Activated naive CD8-positive, alpha-beta T cell treated with anti-CD3 and anti-CD28 coated beads, Interleukin-2, amount 10 ng/mL, durations not matched to agents 7 days and 5 days (primary cell): ENCODE data around the gene SLC1A2. TPM values are rescaled to one million over a fixed set of nuclear protein-coding genes. Genes with fewer than 3 reads are reported as not detected.

ENCODE experiments used
- ATAC-seq: fragments of 150-1000 bp; cut with Tn5 transposase; one replicate; pipeline ENCODE4 v1.10.0; 2021; ENCODE audit warnings: low read depth, moderate library complexity
- POLR2A ChIA-PET: fragments of 350-600 bp; sonication (Branson Sonifier 250); formaldehyde crosslinking; loops from one replicate; lab custom pipeline; 2021; ENCODE audit warnings: antibody characterized with exemption; lab: Charles Lee
- DNase-seq: peaks from one replicate; pipeline ENCODE4 v3.0.0; 2021
- H3K27ac Mint-ChIP-seq: one replicate; pipeline ENCODE4 v1.8.0; 2022; ENCODE audit warnings: mild to moderate bottlenecking, mixed read lengths
- H3K27me3 Mint-ChIP-seq: one replicate; pipeline ENCODE4 v1.8.0; 2022; ENCODE audit warnings: mild to moderate bottlenecking, moderate library complexity, mixed read lengths
- H3K36me3 Mint-ChIP-seq: one replicate; pipeline ENCODE4 v1.8.0; 2021; ENCODE audit warnings: mild to moderate bottlenecking, mixed read lengths
- H3K4me1 Mint-ChIP-seq: one replicate; pipeline ENCODE4 v1.8.0; 2021; ENCODE audit warnings: mixed read lengths
- H3K4me3 Mint-ChIP-seq: one replicate; pipeline ENCODE4 v1.8.0; 2022; ENCODE audit warnings: mild to moderate bottlenecking, moderate library complexity, mixed read lengths
- H3K9me3 Mint-ChIP-seq: one replicate; pipeline ENCODE4 v1.8.0; 2021; ENCODE audit warnings: mixed read lengths
- total RNA-seq, 2 experiments: library from RNA; stranded (reverse); gene quantifications; one replicate each; pipeline ENCODE4 v1.2.3, GENCODE V29; 2021

The SLC1A2 gene
- total RNA-seq, 2 experiments from 2014 or later = not detected

DNA sequence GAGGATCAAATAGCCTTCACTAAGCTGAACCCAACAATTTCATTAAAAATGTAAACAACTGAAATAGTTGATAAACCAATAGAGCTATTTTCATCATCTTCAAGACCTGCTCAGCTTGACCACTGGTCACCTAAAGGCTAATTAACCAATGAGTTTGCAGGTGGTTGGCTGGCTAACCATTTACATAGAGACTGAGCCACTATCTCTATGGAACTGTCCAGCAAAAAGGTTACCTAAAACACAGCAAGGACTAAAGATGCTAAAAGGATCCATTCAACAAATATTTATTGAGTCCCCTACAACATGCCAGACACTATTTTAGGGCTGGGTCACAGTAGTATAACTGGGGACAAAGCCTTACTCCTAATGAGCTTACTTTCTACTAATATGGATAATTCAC lies 156.6 kb downstream of the SLC1A2 start:
- H3K9me3 Mint-ChIP-seq = peaks cover 2% of the 10 kb centered on the region
- H3K4me3 Mint-ChIP-seq = no peak overlapping the region
- POLR2A ChIA-PET = no interaction called here
- ATAC-seq (no peak), DNase-seq (no peak)
- peaks cover 6% of the 10 kb centered on the region for H3K27me3 Mint-ChIP-seq
- H3K27ac Mint-ChIP-seq = no peak overlapping the region
- H3K4me1 Mint-ChIP-seq = peaks cover 11% of the 10 kb centered on the region
- peaks cover 6% of the 10 kb centered on the region for H3K36me3 Mint-ChIP-seq

DNA sequence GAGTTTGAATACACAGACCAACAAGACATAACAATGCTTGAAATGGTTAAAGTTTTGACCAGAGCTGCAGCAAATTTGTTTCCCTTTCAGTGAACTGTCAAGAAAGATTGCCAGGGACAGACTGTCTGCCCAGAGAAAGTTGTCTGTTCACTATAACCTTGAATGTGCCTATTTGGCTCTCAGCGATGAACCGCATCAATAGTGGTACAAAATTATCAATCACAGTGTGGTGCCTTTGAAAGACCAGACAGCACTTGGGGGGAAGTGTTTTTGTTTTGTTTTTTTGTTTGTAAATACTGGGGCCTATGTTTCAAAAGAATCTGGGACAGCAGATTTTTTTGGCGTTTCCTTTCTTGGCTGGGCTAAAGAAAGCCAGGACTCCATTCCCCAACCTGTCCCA lies 157.3 kb downstream of the SLC1A2 start:
- peaks cover 17% of the 10 kb centered on the region for H3K4me1 Mint-ChIP-seq
- no peak for ATAC-seq
- peaks cover 6% of the 10 kb centered on the region for H3K36me3 Mint-ChIP-seq
- no peak overlapping the region for H3K27ac Mint-ChIP-seq
- H3K27me3 Mint-ChIP-seq = peaks cover 6% of the 10 kb centered on the region
- no peak overlapping the region for H3K4me3 Mint-ChIP-seq
- POLR2A ChIA-PET = no interaction called here
- no peaks in the 10 kb centered on the region for H3K9me3 Mint-ChIP-seq
- no peak for DNase-seq

DNA sequence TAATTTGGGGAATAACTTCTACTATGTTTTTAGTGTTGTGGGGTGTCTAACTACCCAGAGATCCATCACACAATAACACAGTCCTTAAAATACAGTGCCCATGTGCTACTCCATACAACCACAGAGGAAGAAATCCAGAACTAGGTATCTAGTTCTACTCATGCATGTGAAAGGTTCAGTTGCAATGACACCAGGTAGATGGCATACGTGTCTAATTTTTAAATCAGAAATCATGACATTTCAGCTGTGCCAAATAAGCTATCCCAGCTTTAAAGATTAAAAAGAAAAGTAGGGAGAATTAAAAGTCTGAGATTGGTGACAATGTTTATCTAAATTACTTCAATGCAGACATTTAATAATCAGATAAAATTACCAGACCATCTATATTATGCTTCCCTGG lies 158.2 kb downstream of the SLC1A2 start:
- ATAC-seq = no peak
- no peak overlapping the region for H3K4me3 Mint-ChIP-seq
- H3K36me3 Mint-ChIP-seq = peaks cover 8% of the 10 kb centered on the region
- H3K4me1 Mint-ChIP-seq = peaks cover 22% of the 10 kb centered on the region
- no peaks in the 10 kb centered on the region for H3K9me3 Mint-ChIP-seq
- no peak overlapping the region for H3K27ac Mint-ChIP-seq
- peaks cover 3% of the 10 kb centered on the region for H3K27me3 Mint-ChIP-seq
- POLR2A ChIA-PET = no interaction called here
- DNase-seq = no peak

DNA sequence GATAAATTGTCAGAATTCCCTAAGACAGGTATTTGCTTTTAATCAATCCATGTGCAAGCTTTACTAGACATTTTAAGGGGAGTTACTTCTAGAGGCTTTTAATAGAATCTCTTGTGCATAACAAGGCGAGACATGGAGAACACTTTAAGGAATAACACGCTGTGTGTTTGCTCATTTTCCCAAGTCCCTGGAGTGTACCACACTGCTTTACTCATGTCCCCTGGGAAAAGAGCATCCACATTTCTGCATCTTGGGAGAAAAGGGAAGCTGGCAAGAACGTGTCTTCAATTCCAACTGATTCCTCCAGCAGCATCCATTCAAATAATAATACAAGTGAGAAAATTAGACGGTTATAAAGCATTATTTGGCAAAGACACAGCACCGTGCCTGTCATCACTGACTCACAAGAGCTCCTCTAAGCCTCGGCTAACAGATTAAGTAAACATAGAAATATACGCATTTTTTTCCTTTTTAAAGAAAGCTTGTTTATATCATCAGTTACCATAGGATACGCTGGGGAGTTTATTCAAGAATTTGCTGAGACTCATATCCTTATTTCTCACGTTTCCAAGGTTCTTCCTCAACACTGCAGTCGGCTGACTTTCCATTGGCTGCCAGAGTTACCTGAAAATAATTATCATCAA lies 158.9 kb downstream of the SLC1A2 start:
- peaks cover 3% of the 10 kb centered on the region for H3K27me3 Mint-ChIP-seq
- peaks cover 10% of the 10 kb centered on the region for H3K36me3 Mint-ChIP-seq
- H3K9me3 Mint-ChIP-seq = no peaks in the 10 kb centered on the region
- DNase-seq (no peak), ATAC-seq (no peak)
- H3K27ac Mint-ChIP-seq = no peak overlapping the region
- POLR2A ChIA-PET = interaction anchor here (0.6 kb wide), 1 partner anchor 20 kb away, joined by 3 read pairs; no protein-coding TSS in a partner anchor
- peaks cover 24% of the 10 kb centered on the region for H3K4me1 Mint-ChIP-seq
- no peak overlapping the region for H3K4me3 Mint-ChIP-seq

DNA sequence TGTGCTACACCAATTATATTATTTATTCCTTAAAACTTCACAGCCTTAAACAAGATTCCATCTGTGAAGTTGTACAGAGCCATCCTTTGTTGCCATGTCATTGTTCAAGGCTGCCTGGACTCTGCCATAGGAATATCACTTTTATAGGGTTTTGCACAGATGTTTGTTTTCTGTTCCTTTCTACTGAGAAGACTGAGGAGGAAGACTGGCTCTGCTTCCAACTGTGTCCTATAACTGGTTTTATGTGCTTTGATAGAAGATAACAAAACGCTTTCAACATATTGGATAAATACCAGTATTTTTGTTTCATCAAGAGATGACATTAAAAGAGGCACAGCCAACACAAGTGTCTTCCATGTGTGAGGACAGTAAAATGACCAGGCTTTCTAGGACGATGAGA lies 159.8 kb downstream of the SLC1A2 start:
- DNase-seq (no peak), ATAC-seq (no peak)
- H3K9me3 Mint-ChIP-seq = peaks cover 6% of the 10 kb centered on the region
- POLR2A ChIA-PET = no interaction called here
- peaks cover 24% of the 10 kb centered on the region for H3K4me1 Mint-ChIP-seq
- peaks cover 3% of the 10 kb centered on the region for H3K27me3 Mint-ChIP-seq
- no peak overlapping the region for H3K27ac Mint-ChIP-seq
- H3K36me3 Mint-ChIP-seq = peaks cover 17% of the 10 kb centered on the region
- no peak overlapping the region for H3K4me3 Mint-ChIP-seq

DNA sequence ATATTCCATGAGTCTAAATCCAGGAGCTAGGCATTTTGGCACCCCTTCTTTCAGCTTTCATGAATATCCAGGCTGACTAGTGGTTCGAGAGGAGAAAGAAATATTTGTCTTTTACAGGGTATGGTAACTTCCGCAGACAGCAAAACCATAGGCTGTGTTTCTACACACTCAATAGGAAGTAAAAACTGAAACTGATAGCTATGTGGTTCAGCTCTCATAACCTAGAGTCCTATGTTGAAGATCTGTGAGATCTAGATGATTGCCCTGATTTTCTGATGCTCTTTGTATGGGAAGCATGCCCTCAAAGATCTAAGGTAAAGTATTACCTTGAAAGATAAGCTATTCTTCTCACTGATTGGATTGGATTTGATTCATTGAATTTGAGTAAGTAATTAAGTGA lies 162.1 kb downstream of the SLC1A2 start:
- POLR2A ChIA-PET = interaction anchor here (0.9 to 1.7 kb wide), 4 partner anchors 10 to 48 kb away, joined by 3 to 5 read pairs (median 3); no protein-coding TSS in a partner anchor
- peaks cover 3% of the 10 kb centered on the region for H3K27me3 Mint-ChIP-seq
- peak overlapping the region; percentile 85 for H3K27ac Mint-ChIP-seq
- H3K36me3 Mint-ChIP-seq = peaks cover 17% of the 10 kb centered on the region
- H3K4me3 Mint-ChIP-seq = peak overlapping the region; percentile 72
- peaks cover 24% of the 10 kb centered on the region for H3K4me1 Mint-ChIP-seq
- peak; percentile 100 for ATAC-seq
- peaks cover 8% of the 10 kb centered on the region for H3K9me3 Mint-ChIP-seq
- no peak for DNase-seq

DNA sequence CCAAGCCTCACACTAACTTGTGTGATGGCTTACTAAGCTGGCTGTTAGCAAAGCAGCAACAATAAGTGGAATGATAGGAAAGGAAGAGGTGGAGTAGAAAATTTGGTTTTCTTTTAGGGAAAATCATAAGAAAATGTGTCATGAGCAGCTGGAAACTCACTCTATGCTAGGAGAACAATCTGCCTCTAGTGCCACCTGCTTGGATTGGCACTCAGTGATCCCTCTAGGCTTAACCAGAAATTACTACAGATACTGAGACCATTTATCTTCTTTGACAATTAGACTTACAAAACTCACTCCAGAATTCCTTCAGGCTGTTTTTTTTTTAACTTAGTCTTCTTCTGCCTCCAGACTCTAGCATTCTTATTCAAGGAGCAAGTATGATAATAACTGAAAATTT lies 163.1 kb downstream of the SLC1A2 start:
- peaks cover 13% of the 10 kb centered on the region for H3K36me3 Mint-ChIP-seq
- H3K27me3 Mint-ChIP-seq = peaks cover 3% of the 10 kb centered on the region
- POLR2A ChIA-PET = interaction anchor here (0.9 to 1.1 kb wide), 2 partner anchors 9 to 13 kb away, joined by 3 read pairs; no protein-coding TSS in a partner anchor
- no peak for ATAC-seq
- peak overlapping the region; percentile 25 for H3K27ac Mint-ChIP-seq
- peak overlapping the region; percentile 22 for H3K4me3 Mint-ChIP-seq
- peaks cover 27% of the 10 kb centered on the region for H3K4me1 Mint-ChIP-seq
- DNase-seq = no peak
- H3K9me3 Mint-ChIP-seq = peaks cover 8% of the 10 kb centered on the region

DNA sequence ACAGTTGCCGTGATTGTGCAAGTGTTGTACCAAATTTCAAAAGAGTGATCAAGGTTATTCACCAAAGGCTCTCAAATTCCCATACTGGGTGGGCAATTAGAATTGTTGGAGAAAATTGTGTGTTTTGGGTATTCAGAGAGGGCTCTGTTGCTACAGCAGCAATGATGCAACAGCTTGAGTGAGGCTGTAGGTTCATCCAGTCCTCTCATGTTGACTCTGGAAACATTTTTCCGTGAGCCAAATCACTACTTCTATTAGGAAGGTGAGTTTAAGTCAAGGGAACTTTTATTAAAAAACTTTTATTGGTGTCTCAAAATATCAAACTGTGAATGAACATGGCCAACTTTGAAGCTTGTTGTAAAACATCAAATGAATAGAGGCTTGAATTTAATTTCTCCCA lies 163.8 kb downstream of the SLC1A2 start:
- no peak overlapping the region for H3K4me3 Mint-ChIP-seq
- H3K4me1 Mint-ChIP-seq = peaks cover 26% of the 10 kb centered on the region
- no peak overlapping the region for H3K27ac Mint-ChIP-seq
- POLR2A ChIA-PET = no interaction called here
- H3K27me3 Mint-ChIP-seq = peaks cover 3% of the 10 kb centered on the region
- H3K36me3 Mint-ChIP-seq = peaks cover 13% of the 10 kb centered on the region
- H3K9me3 Mint-ChIP-seq = peaks cover 10% of the 10 kb centered on the region
- DNase-seq (no peak), ATAC-seq (no peak)

DNA sequence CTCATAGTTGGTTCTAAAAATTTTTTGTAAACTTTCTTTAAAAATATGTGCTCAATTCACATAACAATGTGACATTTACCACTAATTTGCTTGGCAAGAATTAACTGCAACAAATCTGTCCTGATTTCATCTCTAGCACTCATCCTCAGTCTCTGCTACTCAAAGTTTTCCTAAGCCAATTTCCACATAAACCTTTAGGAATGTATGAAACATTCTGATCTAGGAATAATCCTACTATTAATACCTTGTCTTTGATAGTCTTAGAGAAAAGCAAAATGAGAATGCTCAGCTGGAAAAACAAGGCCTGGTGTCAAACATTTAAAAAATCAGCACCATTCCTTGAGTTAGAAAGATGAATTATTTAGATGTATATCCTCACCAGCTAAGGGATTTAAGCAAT lies 166.1 kb downstream of the SLC1A2 start:
- POLR2A ChIA-PET = no interaction called here
- no peak for DNase-seq
- Mint-ChIP-seq H3K4me3 (no peak overlapping the region), H3K9me3 (peaks cover 10% of the 10 kb centered on the region), H3K27ac (no peak overlapping the region), H3K27me3 (no peaks in the 10 kb centered on the region), H3K36me3 (peaks cover 11% of the 10 kb centered on the region), H3K4me1 (peaks cover 25% of the 10 kb centered on the region)
- no peak for ATAC-seq

DNA sequence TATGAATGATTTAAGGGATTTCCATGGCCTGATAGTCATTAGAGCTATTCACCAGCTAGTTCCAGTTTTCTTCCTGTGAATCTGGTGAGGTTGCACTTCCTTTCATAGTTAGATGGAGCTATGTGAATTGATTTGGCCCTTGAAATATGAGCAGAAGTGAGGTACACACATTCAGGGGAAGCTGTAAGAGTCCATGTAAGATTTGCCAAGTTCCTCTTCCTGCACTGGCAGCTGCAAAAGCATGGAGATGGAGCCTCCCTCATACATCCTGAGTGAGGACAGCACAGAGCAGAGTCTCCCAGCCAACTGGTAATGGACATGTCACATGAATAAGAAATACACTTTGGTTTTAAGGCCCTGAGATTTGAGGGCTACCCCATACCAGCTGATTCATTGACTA lies 168.7 kb downstream of the SLC1A2 start:
- H3K36me3 Mint-ChIP-seq = peaks cover 13% of the 10 kb centered on the region
- DNase-seq (no peak), ATAC-seq (no peak)
- POLR2A ChIA-PET = no interaction called here
- no peaks in the 10 kb centered on the region for H3K27me3 Mint-ChIP-seq
- H3K27ac Mint-ChIP-seq = no peak overlapping the region
- peaks cover 29% of the 10 kb centered on the region for H3K4me1 Mint-ChIP-seq
- peaks cover 12% of the 10 kb centered on the region for H3K9me3 Mint-ChIP-seq
- no peak overlapping the region for H3K4me3 Mint-ChIP-seq

DNA sequence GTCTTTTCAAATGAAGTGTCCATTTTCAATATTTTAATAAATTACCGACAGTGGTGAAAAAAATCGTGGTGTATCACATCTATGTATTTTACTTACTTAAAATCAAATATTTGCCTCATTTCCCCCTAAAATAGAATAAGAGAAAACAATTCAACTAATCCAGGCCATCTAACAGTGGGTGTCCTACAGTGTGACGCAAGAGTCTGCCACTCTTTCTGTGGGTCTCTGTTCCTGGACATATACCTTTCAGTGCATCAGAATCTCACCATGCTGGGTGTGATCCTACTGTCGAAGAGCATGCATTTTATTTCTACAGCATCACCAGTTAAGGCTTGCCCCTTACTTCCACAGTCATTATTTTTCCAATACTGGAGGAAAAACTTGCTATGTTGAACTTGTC lies 169.2 kb downstream of the SLC1A2 start:
- H3K4me3 Mint-ChIP-seq = no peak overlapping the region
- H3K4me1 Mint-ChIP-seq = peaks cover 29% of the 10 kb centered on the region
- peaks cover 10% of the 10 kb centered on the region for H3K9me3 Mint-ChIP-seq
- no peak for ATAC-seq
- no peaks in the 10 kb centered on the region for H3K27me3 Mint-ChIP-seq
- DNase-seq = no peak
- H3K27ac Mint-ChIP-seq = no peak overlapping the region
- POLR2A ChIA-PET = no interaction called here
- H3K36me3 Mint-ChIP-seq = peaks cover 11% of the 10 kb centered on the region

DNA sequence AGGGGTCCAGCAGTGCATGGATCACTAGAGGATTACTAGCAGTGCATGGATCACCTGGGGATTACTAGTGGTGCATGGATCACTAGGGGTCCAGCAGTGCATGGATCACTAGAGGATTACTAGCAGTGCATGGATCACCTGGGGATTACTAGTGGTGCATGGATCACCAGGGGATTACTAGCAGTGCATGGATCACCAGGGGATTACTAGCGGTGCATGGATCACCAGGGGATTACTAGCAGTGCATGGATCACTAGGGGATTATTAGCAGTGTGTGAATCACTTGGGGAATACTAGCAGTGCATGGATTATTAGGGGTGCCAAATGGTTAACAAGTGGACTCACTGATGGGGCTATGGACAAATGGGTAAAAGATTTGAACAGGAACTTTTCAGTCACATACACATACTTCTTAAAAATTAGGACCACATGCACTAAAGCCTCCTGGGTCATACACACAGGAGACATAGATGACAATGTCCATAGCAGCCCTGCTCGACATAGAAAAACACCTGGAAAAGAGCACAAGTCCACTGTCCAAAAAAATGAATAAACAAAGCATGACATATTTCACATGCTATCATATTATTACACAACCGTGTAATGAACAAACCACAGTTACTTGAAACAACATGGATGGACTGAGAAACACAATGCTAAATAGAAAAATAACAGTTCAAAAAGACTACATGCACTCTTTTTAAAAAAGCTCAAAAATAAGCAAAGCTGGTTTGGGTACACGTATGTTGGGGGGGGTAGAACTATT lies 170.6 kb downstream of the SLC1A2 start:
- no peak for ATAC-seq
- Mint-ChIP-seq H3K9me3 (peaks cover 8% of the 10 kb centered on the region), H3K36me3 (peaks cover 14% of the 10 kb centered on the region), H3K27me3 (no peaks in the 10 kb centered on the region), H3K27ac (no peak overlapping the region), H3K4me1 (peaks cover 34% of the 10 kb centered on the region), H3K4me3 (no peak overlapping the region)
- no peak for DNase-seq
- POLR2A ChIA-PET = no interaction called here

DNA sequence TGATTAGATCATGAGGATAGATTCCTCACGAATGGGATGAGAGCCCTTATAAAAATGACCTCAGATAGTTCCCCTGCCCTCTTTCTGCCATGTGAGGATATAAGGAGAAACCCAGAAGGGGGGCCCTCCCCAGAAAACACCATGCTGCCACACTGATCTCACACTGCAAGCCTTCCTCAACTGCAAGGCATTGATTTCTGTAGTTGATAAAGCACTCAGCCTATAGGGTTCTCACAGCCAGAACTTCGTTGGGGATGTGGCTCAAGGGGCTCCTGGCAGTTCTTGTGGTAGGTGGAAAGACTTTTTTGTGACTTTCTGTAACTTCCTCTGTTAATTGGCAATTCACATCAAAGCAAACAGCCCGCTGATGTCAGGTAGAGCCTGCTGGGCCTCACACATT lies 171.5 kb downstream of the SLC1A2 start:
- peaks cover 38% of the 10 kb centered on the region for H3K4me1 Mint-ChIP-seq
- peaks cover 15% of the 10 kb centered on the region for H3K36me3 Mint-ChIP-seq
- peak overlapping the region; percentile 61 for H3K4me3 Mint-ChIP-seq
- no peaks in the 10 kb centered on the region for H3K27me3 Mint-ChIP-seq
- peak overlapping the region; percentile 84 for H3K27ac Mint-ChIP-seq
- H3K9me3 Mint-ChIP-seq = peaks cover 8% of the 10 kb centered on the region
- ATAC-seq = peak; percentile 74
- DNase-seq = no peak
- POLR2A ChIA-PET = interaction anchor here (0.5 to 1.0 kb wide), 3 partner anchors 26 to 248 kb away, joined by 3 read pairs; no protein-coding TSS in a partner anchor
